ENCODE measurements around the gene PRKG1. TPM values are rescaled to one million over a fixed set of nuclear protein-coding genes. Genes with fewer than 3 reads are reported as not detected.
"Not testable (repeated sequence)": the region's sequence is repeated elsewhere in the genome, so short reads cannot be mapped to it uniquely, and the experiment has no call there.

PRKG1 gene
- polyA plus RNA-seq, 2 donors, result 0.84 to 0.87 TPM

- 68 to 75% methylated on average over 6 of the region's 6 CpGs for WGBS, 2 donors
- H3K36me3 ChIP-seq (ENCODE audit: control insufficient read depth in 2 of 2, insufficient read depth in 2 of 2, low read length in 1 of 2), result no peaks in the 10 kb centered on the region
- H3K27ac ChIP-seq (ENCODE audit: low read depth in 2 of 2, low read length in 1 of 2), result no peak overlapping the region
- no peak overlapping the region for H3K4me3 ChIP-seq (ENCODE audit: low read depth in 1 of 2, low read length in 2 of 2)
- no peaks in the 10 kb centered on the region for H3K4me1 ChIP-seq (ENCODE audit: control insufficient read depth in 2 of 2, insufficient read depth in 2 of 2, low read length in 1 of 2)
- H3K9me3 ChIP-seq (ENCODE audit: control insufficient read depth in 2 of 2, insufficient read depth in 1 of 2, low read depth in 1 of 2, low read length in 1 of 2), result no peaks in the 10 kb centered on the region
- no peaks in the 10 kb centered on the region for H3K27me3 ChIP-seq (ENCODE audit: control insufficient read depth in 1 of 2, insufficient read depth in 2 of 2, low read length in 2 of 2)
These were observed 958.7 kb downstream of the PRKG1 start for GRCh38 chr10:52032681-52033629.

GRCh38 chr10:52039002-52039793 lies 964.9 kb downstream of the PRKG1 start:
- WGBS, 2 donors, result 83 to 92% methylated on average over 13 to 15 of the region's 15 CpGs
- H3K9me3 ChIP-seq (ENCODE audit: control insufficient read depth in 2 of 2, insufficient read depth in 1 of 2, low read depth in 1 of 2, low read length in 1 of 2); H3K4me1 ChIP-seq (ENCODE audit: control insufficient read depth in 2 of 2, insufficient read depth in 2 of 2, low read length in 1 of 2); H3K27ac ChIP-seq (ENCODE audit: low read depth in 2 of 2, low read length in 1 of 2); H3K4me3 ChIP-seq (ENCODE audit: low read depth in 1 of 2, low read length in 2 of 2); H3K27me3 ChIP-seq (ENCODE audit: control insufficient read depth in 1 of 2, insufficient read depth in 2 of 2, low read length in 2 of 2); H3K36me3 ChIP-seq (ENCODE audit: control insufficient read depth in 2 of 2, insufficient read depth in 2 of 2, low read length in 1 of 2): not testable (repeated sequence)

- Histone ChIP-seq H3K9me3 (ENCODE audit: control insufficient read depth in 2 of 2, insufficient read depth in 1 of 2, low read depth in 1 of 2, low read length in 1 of 2) (no peaks in the 10 kb centered on the region), H3K36me3 (ENCODE audit: control insufficient read depth in 2 of 2, insufficient read depth in 2 of 2, low read length in 1 of 2) (no peaks in the 10 kb centered on the region), H3K4me1 (ENCODE audit: control insufficient read depth in 2 of 2, insufficient read depth in 2 of 2, low read length in 1 of 2) (no peaks in the 10 kb centered on the region), H3K4me3 (ENCODE audit: low read depth in 1 of 2, low read length in 2 of 2) (no peak overlapping the region), H3K27me3 (ENCODE audit: control insufficient read depth in 1 of 2, insufficient read depth in 2 of 2, low read length in 2 of 2) (no peaks in the 10 kb centered on the region), H3K27ac (ENCODE audit: low read depth in 2 of 2, low read length in 1 of 2) (no peak overlapping the region)
- 24 to 72% methylated on average over 2 of the region's 2 CpGs for WGBS, 2 donors
These were observed 966.2 kb downstream of the PRKG1 start for GRCh38 chr10:52040486-52040885.

- Histone ChIP-seq H3K27me3 (ENCODE audit: control insufficient read depth in 1 of 2, insufficient read depth in 2 of 2, low read length in 2 of 2) (no peaks in the 10 kb centered on the region), H3K4me1 (ENCODE audit: control insufficient read depth in 2 of 2, insufficient read depth in 2 of 2, low read length in 1 of 2) (no peaks in the 10 kb centered on the region), H3K4me3 (ENCODE audit: low read depth in 1 of 2, low read length in 2 of 2) (no peak overlapping the region), H3K9me3 (ENCODE audit: control insufficient read depth in 2 of 2, insufficient read depth in 1 of 2, low read depth in 1 of 2, low read length in 1 of 2) (no peaks in the 10 kb centered on the region), H3K27ac (ENCODE audit: low read depth in 2 of 2, low read length in 1 of 2) (no peak overlapping the region), H3K36me3 (ENCODE audit: control insufficient read depth in 2 of 2, insufficient read depth in 2 of 2, low read length in 1 of 2) (no peaks in the 10 kb centered on the region)
These were observed 969.5 kb downstream of the PRKG1 start for GRCh38 chr10:52043811-52044210.

GRCh38 chr10:52048051-52048450 lies 973.8 kb downstream of the PRKG1 start:
- Histone ChIP-seq H3K36me3 (ENCODE audit: control insufficient read depth in 2 of 2, insufficient read depth in 2 of 2, low read length in 1 of 2) (no peaks in the 10 kb centered on the region), H3K4me1 (ENCODE audit: control insufficient read depth in 2 of 2, insufficient read depth in 2 of 2, low read length in 1 of 2) (no peaks in the 10 kb centered on the region), H3K9me3 (ENCODE audit: control insufficient read depth in 2 of 2, insufficient read depth in 1 of 2, low read depth in 1 of 2, low read length in 1 of 2) (no peaks in the 10 kb centered on the region), H3K27ac (ENCODE audit: low read depth in 2 of 2, low read length in 1 of 2) (no peak overlapping the region), H3K4me3 (ENCODE audit: low read depth in 1 of 2, low read length in 2 of 2) (no peak overlapping the region), H3K27me3 (ENCODE audit: control insufficient read depth in 1 of 2, insufficient read depth in 2 of 2, low read length in 2 of 2) (no peaks in the 10 kb centered on the region)

- WGBS, 2 donors, result 67 to 71% methylated on average over 3 of the region's 3 CpGs
- Histone ChIP-seq H3K4me3 (ENCODE audit: low read depth in 1 of 2, low read length in 2 of 2) (no peak overlapping the region), H3K27me3 (ENCODE audit: control insufficient read depth in 1 of 2, insufficient read depth in 2 of 2, low read length in 2 of 2) (no peaks in the 10 kb centered on the region), H3K4me1 (ENCODE audit: control insufficient read depth in 2 of 2, insufficient read depth in 2 of 2, low read length in 1 of 2) (no peaks in the 10 kb centered on the region), H3K9me3 (ENCODE audit: control insufficient read depth in 2 of 2, insufficient read depth in 1 of 2, low read depth in 1 of 2, low read length in 1 of 2) (no peaks in the 10 kb centered on the region), H3K27ac (ENCODE audit: low read depth in 2 of 2, low read length in 1 of 2) (no peak overlapping the region), H3K36me3 (ENCODE audit: control insufficient read depth in 2 of 2, insufficient read depth in 2 of 2, low read length in 1 of 2) (no peaks in the 10 kb centered on the region)
These were observed 976.3 kb downstream of the PRKG1 start for GRCh38 chr10:52050429-52051047.

GRCh38 chr10:52053497-52053896 lies 979.2 kb downstream of the PRKG1 start:
- no peaks in the 10 kb centered on the region for H3K27me3 ChIP-seq (ENCODE audit: control insufficient read depth in 1 of 2, insufficient read depth in 2 of 2, low read length in 2 of 2)
- WGBS, 2 donors, result 86 to 88% methylated on average over 5 of the region's 5 CpGs

GRCh38 chr10:52056291-52056690 lies 982.0 kb downstream of the PRKG1 start:
- Histone ChIP-seq H3K36me3 (ENCODE audit: control insufficient read depth in 2 of 2, insufficient read depth in 2 of 2, low read length in 1 of 2) (no peaks in the 10 kb centered on the region), H3K27me3 (ENCODE audit: control insufficient read depth in 1 of 2, insufficient read depth in 2 of 2, low read length in 2 of 2) (no peaks in the 10 kb centered on the region), H3K9me3 (ENCODE audit: control insufficient read depth in 2 of 2, insufficient read depth in 1 of 2, low read depth in 1 of 2, low read length in 1 of 2) (no peaks in the 10 kb centered on the region), H3K4me3 (ENCODE audit: low read depth in 1 of 2, low read length in 2 of 2) (no peak overlapping the region), H3K4me1 (ENCODE audit: control insufficient read depth in 2 of 2, insufficient read depth in 2 of 2, low read length in 1 of 2) (no peaks in the 10 kb centered on the region), H3K27ac (ENCODE audit: low read depth in 2 of 2, low read length in 1 of 2) (no peak overlapping the region)
- WGBS, 2 donors, result 73 to 75% methylated on average over 2 of the region's 2 CpGs

More at GRCh38 chr10:52053497-52053896, 979.2 kb downstream of the PRKG1 start:
- no peaks in the 10 kb centered on the region for H3K9me3 ChIP-seq (ENCODE audit: control insufficient read depth in 2 of 2, insufficient read depth in 1 of 2, low read depth in 1 of 2, low read length in 1 of 2)
- H3K27ac ChIP-seq (ENCODE audit: low read depth in 2 of 2, low read length in 1 of 2), result no peak overlapping the region
- H3K4me3 ChIP-seq (ENCODE audit: low read depth in 1 of 2, low read length in 2 of 2), result no peak overlapping the region
- H3K36me3 ChIP-seq (ENCODE audit: control insufficient read depth in 2 of 2, insufficient read depth in 2 of 2, low read length in 1 of 2), result no peaks in the 10 kb centered on the region
- no peaks in the 10 kb centered on the region for H3K4me1 ChIP-seq (ENCODE audit: control insufficient read depth in 2 of 2, insufficient read depth in 2 of 2, low read length in 1 of 2)

- H3K4me1 ChIP-seq (ENCODE audit: control insufficient read depth in 2 of 2, insufficient read depth in 2 of 2, low read length in 1 of 2), result no peaks in the 10 kb centered on the region
- WGBS, 2 donors, result 77 to 82% methylated on average over 1 of the region's 1 CpG
- H3K4me3 ChIP-seq (ENCODE audit: low read depth in 1 of 2, low read length in 2 of 2), result no peak overlapping the region
- H3K9me3 ChIP-seq (ENCODE audit: control insufficient read depth in 2 of 2, insufficient read depth in 1 of 2, low read depth in 1 of 2, low read length in 1 of 2), result no peaks in the 10 kb centered on the region
- no peak overlapping the region for H3K27ac ChIP-seq (ENCODE audit: low read depth in 2 of 2, low read length in 1 of 2)
- H3K36me3 ChIP-seq (ENCODE audit: control insufficient read depth in 2 of 2, insufficient read depth in 2 of 2, low read length in 1 of 2), result no peaks in the 10 kb centered on the region
- no peaks in the 10 kb centered on the region for H3K27me3 ChIP-seq (ENCODE audit: control insufficient read depth in 1 of 2, insufficient read depth in 2 of 2, low read length in 2 of 2)
These were observed 984.8 kb downstream of the PRKG1 start for GRCh38 chr10:52059089-52059488.

Measured in esophagus (tissue), 2 donors.